K562 (cell line): Measurements from ENCODE around the gene ZNF358. TPM values are rescaled to one million over a fixed set of nuclear protein-coding genes. Genes with fewer than 3 reads are reported as not detected.

ENCODE experiments used
- CBFB ChIP-seq: sonication (generic); formaldehyde crosslinking; IDR thresholded peaks from 2 replicates; pipeline ENCODE4 v1.4.0; 2020; ENCODE audit warnings: mild to moderate bottlenecking, missing genetic modification reagents
- CBX1 ChIP-seq: sonication (generic); IDR thresholded peaks from 2 replicates; pipeline ENCODE4 v1.6.1; 2016; ENCODE audit warnings: antibody characterized with exemption, low read depth, mild to moderate bottlenecking
- CREB1 ChIP-seq, 2 experiments: sonication (generic) in 1 of 2; formaldehyde crosslinking in 1 of 2; IDR thresholded peaks; 2 replicates each; pipeline versions ENCODE4 v1.6.1 to v1.8.0; 2012 to 2022; ENCODE audit warnings: inconsistent platforms in 1 of 2, mild to moderate bottlenecking in 1 of 2, missing genetic modification reagents in 1 of 2, moderate library complexity in 1 of 2
- DLX4 ChIP-seq: fragments of 250-450 bp; sonication (Bioruptor Pico); IDR thresholded peaks from 2 replicates; pipeline ENCODE4 v1.6.1; 2021; ENCODE audit warnings: mild to moderate bottlenecking
- FOXJ2 ChIP-seq: fragments of 200-800 bp; sonication (Bioruptor generic); IDR thresholded peaks from 2 replicates; pipeline ENCODE4 v1.6.1; 2016; ENCODE audit warnings: missing genetic modification characterization, missing compliant biosample characterization
- GABPB1 ChIP-seq: sonication (generic); formaldehyde crosslinking; IDR thresholded peaks from 2 replicates; pipeline ENCODE4 v1.8.0; 2022; ENCODE audit warnings: mild to moderate bottlenecking, missing genetic modification reagents
- GATA2 ChIP-seq: sonication (generic); formaldehyde crosslinking; IDR thresholded peaks from 2 replicates; pipeline ENCODE4 v1.4.0; 2020; ENCODE audit warnings: mild to moderate bottlenecking, missing genetic modification reagents
- HCFC1 ChIP-seq: IDR thresholded peaks from 2 replicates; pipeline ENCODE4 v1.6.1; 2012; ENCODE audit warnings: low read depth, low read length, improper control_type of control experiment
- ILF3 ChIP-seq: fragments of 450-650 bp; IDR thresholded peaks from 2 replicates; pipeline ENCODE4 v1.6.1; 2018; ENCODE audit warnings: antibody characterized with exemption, mild to moderate bottlenecking, moderate library complexity, borderline replicate concordance
- MBD2 ChIP-seq: sonication (generic); IDR thresholded peaks from 2 replicates; pipeline ENCODE4 v1.6.1; 2016; ENCODE audit warnings: low read depth, borderline replicate concordance
- MCM2 ChIP-seq: fragments of 450-650 bp; IDR thresholded peaks from 2 replicates; pipeline ENCODE4 v1.6.1; 2017; ENCODE audit warnings: low read depth, mild to moderate bottlenecking
- MED1 ChIP-seq: sonication (generic); formaldehyde crosslinking; IDR thresholded peaks from 2 replicates; pipeline ENCODE4 v1.8.1; 2023; ENCODE audit warnings: missing genetic modification reagents, borderline replicate concordance
- PKNOX1 ChIP-seq: fragments of 450-650 bp; IDR thresholded peaks from 2 replicates; pipeline ENCODE4 v1.6.1; 2016
- RCOR1 ChIP-seq, 2 experiments: IDR thresholded peaks; 2 replicates each; pipeline ENCODE4 v1.6.1; 2012; ENCODE audit warnings: low read depth in 2 of 2, low read length in 2 of 2, borderline replicate concordance in 1 of 2, improper control_type of control experiment in 1 of 2
- RFX7 ChIP-seq: fragments of 250-450 bp; sonication (Bioruptor Pico); IDR thresholded peaks from 2 replicates; pipeline ENCODE4 v1.5.1; 2021; ENCODE audit warnings: mild to moderate bottlenecking
- SIX5 ChIP-seq, 2 experiments: IDR thresholded peaks; 2 replicates each; pipeline ENCODE4 v1.6.1; 2011; ENCODE audit warnings: low read length in 2 of 2, borderline replicate concordance in 1 of 2, low read depth in 1 of 2, mild to moderate bottlenecking in 1 of 2, moderate library complexity in 1 of 2; ENCODE audit not compliant: insufficient read depth in 1 of 2
- TARDBP ChIP-seq: fragments of 450-650 bp; IDR thresholded peaks from 2 replicates; pipeline ENCODE4 v1.6.1; 2016
- TEAD1 ChIP-seq, 2 experiments: fragments of 450-650 bp in 1 of 2; sonication (generic) in 1 of 2; formaldehyde crosslinking; IDR thresholded peaks; 2 replicates each; pipeline versions ENCODE4 v1.4.0 to v1.8.0; 2020 to 2022; ENCODE audit warnings: mild to moderate bottlenecking in 2 of 2, missing genetic modification reagents in 1 of 2
- U2AF1 ChIP-seq: fragments of 200-400 bp; formaldehyde crosslinking; optimal IDR thresholded peaks from 2 replicates; pipeline ENCODE3; 2017; ENCODE audit warnings: mild to moderate bottlenecking, low read depth, low read length, moderate library complexity
- USF1 ChIP-seq: sonication (generic); formaldehyde crosslinking; IDR thresholded peaks from 2 replicates; pipeline ENCODE4 v1.9.0; 2022; ENCODE audit warnings: mild to moderate bottlenecking, missing genetic modification reagents
- XRCC5 ChIP-seq: fragments of 200-400 bp; formaldehyde crosslinking; IDR thresholded peaks from 2 replicates; pipeline ENCODE4 v1.6.1; 2017; ENCODE audit warnings: low read depth, mild to moderate bottlenecking, low read length
- ZNF277 ChIP-seq: fragments of 250-450 bp; sonication (Bioruptor Pico); IDR thresholded peaks from 2 replicates; pipeline ENCODE4 v1.8.0; 2022; ENCODE audit warnings: inconsistent platforms, mild to moderate bottlenecking, moderate library complexity, borderline replicate concordance
- ZNF384 ChIP-seq: IDR thresholded peaks from 2 replicates; pipeline ENCODE4 v1.6.1; 2012; ENCODE audit warnings: low read depth, low read length, improper control_type of control experiment
- ZNF778 ChIP-seq: fragments of 450-650 bp; formaldehyde crosslinking; IDR thresholded peaks from 2 replicates; pipeline ENCODE4 v1.4.0; 2020; ENCODE audit warnings: mild to moderate bottlenecking, moderate library complexity
- polyA plus RNA-seq, 8 experiments: library from polyadenylated mRNA; depleted of rRNA in 4 of 8; stranded (reverse) in 5 of 8; unstranded in 3 of 8; fragments of >200 nt; fragmentation: Nextera tagmentation in 2 of 8; fragmentation: Illumina TruSeq in 1 of 8; extraction: Ambion mirVana in 2 of 8; extraction: Trizol in 1 of 8; gene quantifications; 2 replicates each; pipeline versions ENCODE4 v1.2.1 to v1.2.3, GENCODE V29; 2011 to 2014; ENCODE audit warnings: inconsistent platforms in 1 of 8, missing spikeins in 1 of 8
- total RNA-seq, 7 experiments: library from RNA; depleted of rRNA in 6 of 7; stranded (reverse); fragments of >200 nt in 6 of 7; fragmentation: Illumina TruSeq in 2 of 7; extraction: Trizol in 2 of 7; gene quantifications; 2 replicates each; pipeline versions ENCODE4 v1.2.1 to v1.2.3, GENCODE V29; 2011 to 2021; ENCODE audit warnings: low replicate concordance in 1 of 7

ZNF358 gene
- total and polyA plus RNA-seq, 9 of the 15 experiments (the other 6 are each of a cell fraction or from before 2014, with no cell fraction given), result 0.04 to 17.2 (median 4.9) TPM

GRCh38 chr19:7535047-7535997 lies 19.4 kb downstream of the ZNF358 start, which contains the start of gene PNPLA6 (continued):
- TF ChIP-seq CBX1 (peak; percentile 98), ZNF384 (no peak), SIX5 (IDR thresholded peaks at IDR 0.05; ENCODE audit: borderline replicate concordance in 1 of 2, insufficient read depth in 1 of 2, low read depth in 1 of 2, low read length in 2 of 2) (peak; percentile 97 to 98), U2AF1 (no peak), FOXJ2 (tag) (peak; percentile 49; the same call in 1 of the 2 replicates), DLX4 (no peak), ILF3 (no peak), MCM2 (no peak), ZNF277 (CRISPR knock-in tag) (no peak), XRCC5 (0 out of 2 replicates have a peak, but pooled peaks have one; percentile 48), PKNOX1 (0 out of 2 replicates have a peak, but pooled peaks have one; percentile 18), ZNF778 (CRISPR knock-in tag) (no peak), HCFC1 (peak; percentile 99), USF1 (CRISPR knock-in tag) (peak; percentile 55; the same call in 1 of the 2 replicates), RFX7 (CRISPR knock-in tag) (no peak), CREB1 (IDR thresholded peaks at IDR 0.05) (peak; percentile 98), CREB1 (CRISPR knock-in tag; IDR thresholded peaks at IDR 0.05) (peak; percentile 98), RCOR1 (IDR thresholded peaks at IDR 0.05; ENCODE audit: borderline replicate concordance in 1 of 2, low read depth in 2 of 2, low read length in 2 of 2) (peak; percentile 44 to 94), GABPB1 (CRISPR knock-in tag) (peak; percentile 91), MED1 (no peak), MBD2 (peak; percentile 97), TARDBP (peak; percentile 42; the same call in 1 of the 2 replicates), GATA2 (CRISPR knock-in tag) (no peak), TEAD1 (CRISPR knock-in tag; IDR thresholded peaks at IDR 0.05) (peak in 1 of 2 experiments; percentile 91; a peak in 2 of 4 replicates), CBFB (CRISPR knock-in tag) (no peak; the same call in 1 of the 2 replicates)
